H9 (cell line): ENCODE measurements around the gene CDRT4. TPM values are rescaled to one million over a fixed set of nuclear protein-coding genes. Genes with fewer than 3 reads are reported as not detected.
A peak's percentile ranks its signal among the peaks of the same experiment; 100 is the strongest.
"Not testable (repeated sequence)": the region's sequence is repeated elsewhere in the genome, so short reads cannot be mapped to it uniquely, and the experiment has no call there.

ENCODE experiments used
- DNase-seq: peaks from one replicate; pipeline ENCODE4 v3.0.0-alpha.2; 2017
- H2AFZ ChIP-seq: one replicate; pipeline ENCODE4 v1.6.1; 2013; ENCODE audit warnings: mild to moderate bottlenecking, low read length, control low read depth, moderate library complexity
- H2AK5ac ChIP-seq: 2 replicates; pipeline ENCODE4 v1.6.1; 2013; ENCODE audit warnings: low read length, control low read depth, mixed read lengths; ENCODE audit not compliant: insufficient read length
- H2BK120ac ChIP-seq: one replicate; pipeline ENCODE4 v1.6.1; 2013; ENCODE audit warnings: low read depth, mild to moderate bottlenecking, low read length, control low read depth, inconsistent platforms; ENCODE audit not compliant: poor library complexity, severe bottlenecking
- H2BK12ac ChIP-seq: 2 replicates; pipeline ENCODE4 v1.6.1; 2013; ENCODE audit warnings: low read length, control low read depth, mixed read lengths, low read depth; ENCODE audit not compliant: insufficient read length
- H2BK15ac ChIP-seq: 2 replicates; pipeline ENCODE4 v1.6.1; 2013; ENCODE audit warnings: low read depth, low read length, control low read depth
- H2BK20ac ChIP-seq: one replicate; pipeline ENCODE4 v1.6.1; 2013; ENCODE audit warnings: low read depth, mild to moderate bottlenecking, low read length, control low read depth, inconsistent platforms; ENCODE audit not compliant: poor library complexity, severe bottlenecking
- H2BK5ac ChIP-seq: 2 replicates; pipeline ENCODE4 v1.6.1; 2013; ENCODE audit warnings: low read length, control low read depth, mixed read lengths; ENCODE audit not compliant: insufficient read length
- H3K14ac ChIP-seq: 2 replicates; pipeline ENCODE4 v1.6.1; 2013; ENCODE audit warnings: low read length, control low read depth; ENCODE audit not compliant: insufficient read depth
- H3K18ac ChIP-seq: 2 replicates; pipeline ENCODE4 v1.6.1; 2013; ENCODE audit warnings: low read depth, mild to moderate bottlenecking, mixed read lengths, low read length, control low read depth; ENCODE audit not compliant: insufficient read length
- H3K23ac ChIP-seq: 2 replicates; pipeline ENCODE4 v1.6.1; 2013; ENCODE audit warnings: low read length, control low read depth, mixed read lengths, low read depth; ENCODE audit not compliant: insufficient read length
- H3K23me2 ChIP-seq: 2 replicates; pipeline ENCODE4 v1.6.1; 2013; ENCODE audit warnings: low read depth, mild to moderate bottlenecking, mixed read lengths, low read length, control low read depth; ENCODE audit not compliant: insufficient read length, poor library complexity, severe bottlenecking
- H3K27ac ChIP-seq: 2 replicates; pipeline ENCODE4 v1.5.1; 2013; ENCODE audit warnings: low read length, control low read depth, mixed read lengths, low read depth; ENCODE audit not compliant: insufficient read length
- H3K27me3 ChIP-seq: 2 replicates; pipeline ENCODE4 v1.6.1; 2013; ENCODE audit warnings: low read length, control low read depth, inconsistent platforms; ENCODE audit not compliant: insufficient read depth
- H3K4ac ChIP-seq: 2 replicates; pipeline ENCODE4 v1.6.1; 2013; ENCODE audit warnings: low read depth, mild to moderate bottlenecking, control low read depth, inconsistent platforms, low read length, moderate library complexity
- H3K4me1 ChIP-seq: 2 replicates; pipeline ENCODE4 v1.6.1; 2013; ENCODE audit warnings: low read length, control low read depth, inconsistent platforms; ENCODE audit not compliant: insufficient read depth
- H3K4me2 ChIP-seq: 2 replicates; pipeline ENCODE4 v1.6.1; 2013; ENCODE audit warnings: low read length, control low read depth, mixed read lengths; ENCODE audit not compliant: insufficient read length, insufficient read depth
- H3K56ac ChIP-seq: 2 replicates; pipeline ENCODE4 v1.6.1; 2013; ENCODE audit warnings: low read depth, mild to moderate bottlenecking, mixed read lengths, low read length, control low read depth; ENCODE audit not compliant: insufficient read length
- H3K79me1 ChIP-seq: 2 replicates; pipeline ENCODE4 v1.6.1; 2013; ENCODE audit warnings: low read depth, mild to moderate bottlenecking, moderate library complexity, low read length, control low read depth, inconsistent platforms; ENCODE audit not compliant: insufficient read depth, poor library complexity, severe bottlenecking
- H3K79me2 ChIP-seq: 2 replicates; pipeline ENCODE4 v1.6.1; 2013; ENCODE audit warnings: low read length, control low read depth, inconsistent platforms; ENCODE audit not compliant: insufficient read depth
- H3K9ac ChIP-seq: 2 replicates; pipeline ENCODE4 v1.6.1; 2013; ENCODE audit warnings: low read length, control low read depth, mixed read lengths; ENCODE audit not compliant: insufficient read length; ENCODE audit errors: extremely low read depth
- H3K9me3 ChIP-seq: one replicate; pipeline ENCODE4 v1.6.1; 2013; ENCODE audit warnings: low read depth, low read length, inconsistent platforms; ENCODE audit not compliant: control insufficient read depth
- H3T11ph ChIP-seq: one replicate; pipeline ENCODE4 v1.6.1; 2013; ENCODE audit warnings: mild to moderate bottlenecking, low read length, control low read depth, inconsistent platforms
- H4K20me1 ChIP-seq: one replicate; pipeline ENCODE4 v1.6.1; 2013; ENCODE audit not compliant: control insufficient read depth, insufficient read length, insufficient read depth
- H4K5ac ChIP-seq: 2 replicates; pipeline ENCODE4 v1.6.1; 2013; ENCODE audit warnings: low read depth, mild to moderate bottlenecking, mixed read lengths, low read length, control low read depth; ENCODE audit not compliant: insufficient read length
- H4K8ac ChIP-seq: replicated peaks from 2 replicates; pipeline ENCODE4 v1.6.1; 2013; ENCODE audit warnings: low read length, control low read depth, mixed read lengths, low read depth; ENCODE audit not compliant: insufficient read length
- H4K91ac ChIP-seq: 2 replicates; pipeline ENCODE4 v1.6.1; 2013; ENCODE audit warnings: low read depth, mild to moderate bottlenecking, moderate library complexity, mixed read lengths, low read length, control low read depth; ENCODE audit not compliant: insufficient read length
- H3K27ac Mint-ChIP-seq, 3 experiments: 2 replicates in 2 of 3; 3 replicates in 1 of 3; pipeline ENCODE4 v1.8.0; 2020 to 2021; ENCODE audit warnings: mixed read lengths in 3 of 3, mild to moderate bottlenecking in 1 of 3, moderate library complexity in 1 of 3
- H3K27me3 Mint-ChIP-seq: 2 replicates; pipeline ENCODE4 v1.8.0; 2021; ENCODE audit warnings: low read depth, mild to moderate bottlenecking, moderate library complexity, mixed read lengths
- H3K36me3 Mint-ChIP-seq, 3 experiments: 2 replicates in 2 of 3; 3 replicates in 1 of 3; pipeline ENCODE4 v1.8.0; 2020 to 2021; ENCODE audit warnings: low read depth in 3 of 3, mixed read lengths in 3 of 3; ENCODE audit not compliant: insufficient read depth in 1 of 3
- H3K4me1 Mint-ChIP-seq, 2 experiments: 2 replicates each; pipeline ENCODE4 v1.8.0; 2020; ENCODE audit warnings: mixed read lengths in 2 of 2
- H3K4me3 Mint-ChIP-seq, 2 experiments: 2 replicates in 1 of 2; 3 replicates in 1 of 2; pipeline ENCODE4 v1.8.0; 2020 to 2021; ENCODE audit warnings: mild to moderate bottlenecking in 2 of 2, mixed read lengths in 2 of 2, moderate library complexity in 1 of 2
- H3K9me3 Mint-ChIP-seq, 2 experiments: 2 replicates in 1 of 2; 3 replicates in 1 of 2; pipeline ENCODE4 v1.8.0; 2020; ENCODE audit warnings: mild to moderate bottlenecking in 2 of 2, mixed read lengths in 2 of 2, moderate library complexity in 1 of 2
- WGBS: extraction: QIAGEN DNeasy Blood & Tissue Kit; methylation state at CpG from one replicate; pipeline ENCODE4 v1.1.7; 2013; ENCODE audit warnings: missing lambda C conversion rate, low lambda C conversion rate, mixed read lengths; ENCODE audit not compliant: insufficient read length; ENCODE audit errors: extremely low coverage; 5-methylcytosine and 5-hydroxymethylcytosine counted together
- total RNA-seq: library from RNA; stranded (reverse); gene quantifications from 2 replicates; pipeline ENCODE4 v1.2.1, GENCODE V29; 2021
- TF ChIP-seq, protein P1 (sequence below): fragments of 200-600 bp; sonication (generic); conservative IDR thresholded peaks from 3 replicates; pipeline ENCODE4 v1.8.0; 2021; ENCODE audit warnings: antibody characterized with exemption, mild to moderate bottlenecking

CDRT4 gene
- total RNA-seq, 1 experiment from 2014 or later, result 3.8 TPM

GRCh38 chr17:15440347-15440746 is 27.1 kb downstream of the CDRT4 start:
- TF ChIP-seq, protein P1, sequence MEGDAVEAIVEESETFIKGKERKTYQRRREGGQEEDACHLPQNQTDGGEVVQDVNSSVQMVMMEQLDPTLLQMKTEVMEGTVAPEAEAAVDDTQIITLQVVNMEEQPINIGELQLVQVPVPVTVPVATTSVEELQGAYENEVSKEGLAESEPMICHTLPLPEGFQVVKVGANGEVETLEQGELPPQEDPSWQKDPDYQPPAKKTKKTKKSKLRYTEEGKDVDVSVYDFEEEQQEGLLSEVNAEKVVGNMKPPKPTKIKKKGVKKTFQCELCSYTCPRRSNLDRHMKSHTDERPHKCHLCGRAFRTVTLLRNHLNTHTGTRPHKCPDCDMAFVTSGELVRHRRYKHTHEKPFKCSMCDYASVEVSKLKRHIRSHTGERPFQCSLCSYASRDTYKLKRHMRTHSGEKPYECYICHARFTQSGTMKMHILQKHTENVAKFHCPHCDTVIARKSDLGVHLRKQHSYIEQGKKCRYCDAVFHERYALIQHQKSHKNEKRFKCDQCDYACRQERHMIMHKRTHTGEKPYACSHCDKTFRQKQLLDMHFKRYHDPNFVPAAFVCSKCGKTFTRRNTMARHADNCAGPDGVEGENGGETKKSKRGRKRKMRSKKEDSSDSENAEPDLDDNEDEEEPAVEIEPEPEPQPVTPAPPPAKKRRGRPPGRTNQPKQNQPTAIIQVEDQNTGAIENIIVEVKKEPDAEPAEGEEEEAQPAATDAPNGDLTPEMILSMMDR, result no peak

DNA sequence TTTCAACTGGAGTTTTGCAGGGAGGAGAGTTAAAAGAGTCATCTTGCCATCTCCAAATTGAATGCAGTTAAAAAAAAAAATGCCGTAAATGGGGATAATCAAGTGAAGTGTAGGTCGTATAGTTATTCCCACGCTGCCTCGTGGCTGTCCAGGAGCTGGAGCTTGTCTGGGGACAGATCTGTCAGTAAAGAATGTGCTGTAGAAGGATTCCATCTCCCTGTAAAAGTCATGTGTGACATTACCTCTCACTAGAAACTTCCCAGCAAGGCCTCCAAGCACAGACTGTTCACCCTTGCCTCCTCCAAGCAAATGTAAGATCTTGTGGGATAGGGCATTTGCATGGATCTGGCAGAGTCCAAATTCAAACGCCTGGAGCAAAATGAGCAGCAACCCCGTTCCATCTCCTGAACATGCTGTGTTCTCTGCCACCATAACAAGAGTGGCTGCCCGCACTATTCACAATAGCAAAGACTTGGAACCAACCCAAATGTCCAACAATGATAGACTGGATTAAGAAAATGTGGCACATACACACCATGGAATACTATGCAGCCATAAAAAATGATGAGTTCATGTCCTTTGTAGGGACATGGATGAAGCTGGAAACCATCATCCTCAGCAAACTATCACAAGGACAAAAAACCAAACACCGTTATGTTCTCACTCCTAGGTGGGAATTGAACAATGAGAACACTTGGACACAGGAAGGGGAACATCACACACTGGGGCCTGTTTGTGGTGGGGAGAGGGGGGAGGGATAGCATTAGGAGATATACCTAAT is 28.0 kb downstream of the CDRT4 start:
- H3T11ph ChIP-seq, H3K4me1 Mint-ChIP-seq, H3K9me3 Mint-ChIP-seq, H2AFZ ChIP-seq, H2AK5ac ChIP-seq, H4K20me1 ChIP-seq, H3K23ac ChIP-seq, H3K27me3 Mint-ChIP-seq, H2BK12ac ChIP-seq, H2BK5ac ChIP-seq, H3K9ac ChIP-seq, H3K27ac ChIP-seq, H3K27ac Mint-ChIP-seq, H4K8ac ChIP-seq, H2BK15ac ChIP-seq, H3K79me2 ChIP-seq, H3K4me2 ChIP-seq, H3K56ac ChIP-seq, H3K23me2 ChIP-seq, H3K27me3 ChIP-seq, H3K4me3 Mint-ChIP-seq, H3K4me1 ChIP-seq, H4K5ac ChIP-seq, H3K14ac ChIP-seq, H3K9me3 ChIP-seq, H3K18ac ChIP-seq, H2BK20ac ChIP-seq, H3K4ac ChIP-seq, H4K91ac ChIP-seq, DNase-seq, H3K79me1 ChIP-seq: not testable (repeated sequence)
- peaks cover 13 to 39% (median 33%) of the 10 kb centered on the region in 3 experiments; a peak in 6 of 7 replicates for H3K36me3 Mint-ChIP-seq
- WGBS, result no CpG with 5 or more reads among the region's 8 CpGs
- H2BK120ac ChIP-seq, result peak overlapping the region; percentile 23

More at GRCh38 chr17:15440347-15440746, 27.1 kb downstream of the CDRT4 start:
- Histone ChIP-seq H3K56ac (no peak overlapping the region), H3K23me2 (no peaks in the 10 kb centered on the region), H2AK5ac (no peak overlapping the region), H2BK120ac (no peak overlapping the region), H3K14ac (no peak overlapping the region), H3K4ac (no peak overlapping the region), H3T11ph (no peak overlapping the region), H4K20me1 (no peaks in the 10 kb centered on the region), H2BK20ac (no peak overlapping the region), H3K4me1 (no peaks in the 10 kb centered on the region), H3K9ac (no peak overlapping the region), H3K79me2 (no peaks in the 10 kb centered on the region), H2BK15ac (no peak overlapping the region), H4K8ac (no peak overlapping the region), H3K27me3 (no peaks in the 10 kb centered on the region), H3K23ac (no peak overlapping the region), H3K79me1 (no peaks in the 10 kb centered on the region), H2BK12ac (no peak overlapping the region), H3K4me2 (no peak overlapping the region), H3K18ac (no peak overlapping the region), H3K9me3 (no peaks in the 10 kb centered on the region), H4K5ac (no peak overlapping the region), H2AFZ (no peak overlapping the region), H2BK5ac (no peak overlapping the region), H3K27ac (no peak overlapping the region), H4K91ac (no peak overlapping the region)
- peak overlapping the region in 1 of 3 experiments; percentile 70; a peak in 1 of 7 replicates for H3K27ac Mint-ChIP-seq
- H3K4me1 Mint-ChIP-seq, result no peaks in the 10 kb centered on the region
- peaks cover 13 to 39% (median 33%) of the 10 kb centered on the region in 3 experiments; a peak in 6 of 7 replicates for H3K36me3 Mint-ChIP-seq
- no peak overlapping the region for H3K4me3 Mint-ChIP-seq
- no peak for DNase-seq
- no peaks in the 10 kb centered on the region; a peak in 1 of 5 replicates for H3K9me3 Mint-ChIP-seq
- WGBS, result no CpG with 5 or more reads among the region's 3 CpGs
- H3K27me3 Mint-ChIP-seq, result no peaks in the 10 kb centered on the region; the same call in 1 of the 2 replicates
